Measurements from ENCODE around the gene CALML4.

DNA sequence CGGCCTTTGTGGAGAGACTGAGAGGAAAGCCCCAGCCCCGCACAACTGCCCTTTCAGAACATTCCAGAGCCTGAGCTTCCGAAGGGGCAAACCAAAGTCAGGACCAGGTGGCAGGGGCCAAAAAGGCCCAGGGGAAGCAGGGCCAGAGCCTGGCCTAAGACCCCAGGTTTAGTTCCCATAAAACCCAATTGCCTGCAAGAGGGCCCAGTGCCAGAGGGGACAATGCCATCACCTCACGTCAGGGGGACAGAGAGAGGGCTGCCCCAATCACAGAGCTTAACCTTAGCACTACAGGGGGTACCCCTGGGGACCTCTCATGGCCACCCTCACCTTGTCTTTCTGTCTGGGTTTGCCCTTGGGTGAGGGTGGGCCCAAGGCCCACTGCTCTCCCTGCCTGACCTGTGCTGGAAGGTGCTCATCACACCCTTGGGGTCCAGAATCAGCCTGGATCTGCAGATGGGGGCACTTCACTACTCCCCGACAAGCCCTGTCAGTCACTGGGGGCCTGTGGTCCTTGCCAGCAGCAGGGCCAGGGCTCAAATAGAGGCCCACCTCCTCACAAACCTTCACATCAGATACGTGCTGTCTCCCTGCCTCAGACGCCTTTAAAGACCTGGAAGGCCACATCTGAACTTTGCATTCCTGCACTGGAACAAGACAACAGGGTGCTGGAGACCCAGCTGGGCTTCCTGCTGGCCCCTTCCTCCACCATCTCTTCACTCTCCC lies 3.8 kb downstream of the CALML4 start:
- no peak for TF ChIP-seq POLR2A (IDR thresholded peaks at IDR 0.05)
- TF ChIP-seq, protein P1, sequence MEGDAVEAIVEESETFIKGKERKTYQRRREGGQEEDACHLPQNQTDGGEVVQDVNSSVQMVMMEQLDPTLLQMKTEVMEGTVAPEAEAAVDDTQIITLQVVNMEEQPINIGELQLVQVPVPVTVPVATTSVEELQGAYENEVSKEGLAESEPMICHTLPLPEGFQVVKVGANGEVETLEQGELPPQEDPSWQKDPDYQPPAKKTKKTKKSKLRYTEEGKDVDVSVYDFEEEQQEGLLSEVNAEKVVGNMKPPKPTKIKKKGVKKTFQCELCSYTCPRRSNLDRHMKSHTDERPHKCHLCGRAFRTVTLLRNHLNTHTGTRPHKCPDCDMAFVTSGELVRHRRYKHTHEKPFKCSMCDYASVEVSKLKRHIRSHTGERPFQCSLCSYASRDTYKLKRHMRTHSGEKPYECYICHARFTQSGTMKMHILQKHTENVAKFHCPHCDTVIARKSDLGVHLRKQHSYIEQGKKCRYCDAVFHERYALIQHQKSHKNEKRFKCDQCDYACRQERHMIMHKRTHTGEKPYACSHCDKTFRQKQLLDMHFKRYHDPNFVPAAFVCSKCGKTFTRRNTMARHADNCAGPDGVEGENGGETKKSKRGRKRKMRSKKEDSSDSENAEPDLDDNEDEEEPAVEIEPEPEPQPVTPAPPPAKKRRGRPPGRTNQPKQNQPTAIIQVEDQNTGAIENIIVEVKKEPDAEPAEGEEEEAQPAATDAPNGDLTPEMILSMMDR (IDR thresholded peaks at IDR 0.05): no peak

Measured in lower leg skin (tissue), 3 donors.